ENCODE data around the gene CCZ1B.
"Not testable (repeated sequence)": the region's sequence is repeated elsewhere in the genome, so short reads cannot be mapped to it uniquely, and the experiment has no call there.

Gene CCZ1B

GRCh38 chr7:6826151-6826550 lies at the start of gene CCZ1B:
CCZ1B (minus strand) TSS chr7:6826275; CDS start chr7:6826197, 78 bp downstream.
- DNase-seq = peak; percentile 75

DNA sequence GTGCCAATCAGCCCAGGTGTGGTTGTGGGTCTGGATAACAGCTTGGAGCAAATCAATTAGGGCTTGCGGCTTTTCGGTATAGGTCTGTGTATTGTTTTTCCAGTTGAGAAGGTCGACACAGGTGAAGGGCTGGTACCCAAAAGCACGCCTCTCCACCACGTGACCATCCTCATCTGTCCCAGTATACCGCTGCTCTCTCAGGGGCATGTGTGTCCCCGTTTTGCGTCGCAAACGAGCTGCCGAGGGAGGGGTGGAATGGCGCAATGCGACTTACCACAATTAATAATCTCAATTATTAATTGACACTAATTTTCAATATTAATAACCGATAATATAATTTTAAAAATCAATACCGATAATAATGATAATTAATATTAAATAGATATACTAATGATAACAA lies 48.9 kb upstream of the CCZ1B start:
- not testable (repeated sequence) for DNase-seq

DNA sequence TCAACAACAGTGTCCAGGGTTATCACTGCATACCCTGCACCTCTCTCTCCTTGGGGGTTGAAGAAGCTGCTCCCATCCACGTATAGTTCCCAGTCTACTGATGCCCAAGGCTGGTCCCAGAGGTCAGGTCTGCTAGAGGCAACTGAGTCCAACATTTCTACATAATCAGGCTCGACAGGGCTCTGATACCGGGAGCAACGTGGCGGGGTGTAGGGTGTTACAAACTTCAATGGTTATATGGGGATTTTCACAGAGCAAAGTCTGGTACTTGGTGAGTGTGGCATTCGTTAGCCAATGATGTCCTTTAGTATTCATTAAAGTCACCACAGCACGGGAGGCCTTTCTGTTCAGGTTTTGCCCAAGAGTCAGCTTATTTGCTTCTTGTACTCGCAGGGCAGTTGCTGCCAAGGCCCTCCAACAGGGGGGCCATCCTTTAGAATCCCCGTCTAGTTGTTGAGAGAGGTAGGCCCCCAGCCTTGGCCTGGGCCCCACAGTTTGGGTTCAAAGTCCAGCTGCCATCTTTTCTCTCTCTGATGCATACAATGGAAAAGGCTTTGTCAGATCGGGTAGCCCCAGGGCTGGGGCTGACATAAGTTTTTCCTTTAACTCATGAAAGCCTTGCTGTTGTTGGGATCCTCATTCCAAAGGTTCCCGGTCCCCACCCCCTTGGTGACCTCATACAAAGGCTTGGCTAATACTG lies 46.3 kb upstream of the CCZ1B start:
- not testable (repeated sequence) for DNase-seq

- DNase-seq = not testable (repeated sequence)
These were observed 45.5 kb upstream of the CCZ1B start for GRCh38 chr7:6871421-6872144.

DNA sequence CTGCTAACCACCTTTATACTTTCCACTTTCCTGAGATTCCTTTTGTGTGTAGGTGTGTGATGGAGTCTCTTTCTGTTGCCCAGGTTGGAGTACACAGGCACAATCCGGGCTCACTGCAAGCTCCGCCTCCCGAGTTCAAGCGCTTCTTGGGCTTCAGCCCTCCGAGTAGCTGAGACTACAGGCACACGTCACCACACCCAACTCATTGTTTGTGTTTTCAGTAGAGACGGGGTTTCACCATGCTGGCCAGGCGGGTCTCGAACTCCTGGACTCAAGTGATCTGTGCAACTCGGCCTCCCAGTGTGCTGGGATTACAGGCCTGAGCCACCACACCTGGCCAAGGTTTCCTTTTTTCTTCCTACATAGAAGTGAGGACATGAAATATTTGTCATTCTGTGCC lies 38.7 kb upstream of the CCZ1B start:
- not testable (repeated sequence) for DNase-seq

DNA sequence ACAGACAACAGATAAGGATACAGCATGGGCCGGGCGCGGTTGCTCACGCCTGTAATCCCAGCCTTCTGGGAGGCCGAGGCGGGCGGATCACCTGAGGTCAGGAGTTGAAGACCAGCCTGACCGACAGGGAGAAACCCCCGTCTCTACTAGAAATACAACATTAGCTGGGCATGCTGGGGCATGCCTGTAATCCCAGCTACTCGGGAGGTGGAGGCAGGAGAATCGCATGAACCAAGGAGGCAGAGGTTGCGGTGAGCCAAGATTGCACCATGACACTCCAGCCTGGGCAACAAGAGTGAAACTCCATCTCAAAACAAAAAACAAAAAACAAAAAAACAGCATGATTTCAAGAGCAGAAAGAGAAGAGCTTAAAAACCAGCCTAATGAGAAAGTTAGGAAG lies 38.1 kb upstream of the CCZ1B start:
- not testable (repeated sequence) for DNase-seq

DNA sequence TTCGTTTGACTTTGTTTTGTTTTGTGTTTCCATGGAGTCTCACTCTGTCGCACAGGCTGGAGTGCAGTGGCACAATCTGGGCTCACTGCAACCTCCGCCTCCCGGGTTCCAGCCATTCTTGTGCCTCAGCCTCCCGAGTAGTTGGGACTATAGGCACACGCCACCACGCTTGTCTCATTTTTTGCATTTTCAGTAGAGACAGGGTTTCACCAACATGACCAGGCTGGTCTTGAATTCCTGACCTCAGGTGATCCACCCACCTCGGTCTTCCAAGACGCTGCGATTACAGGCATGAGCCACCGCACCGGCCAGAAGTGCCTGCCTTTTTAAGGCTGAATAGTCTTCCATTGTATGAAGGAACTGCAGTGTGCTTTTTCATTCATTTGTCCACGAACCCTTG lies 36.8 kb upstream of the CCZ1B start:
- not testable (repeated sequence) for DNase-seq

DNA sequence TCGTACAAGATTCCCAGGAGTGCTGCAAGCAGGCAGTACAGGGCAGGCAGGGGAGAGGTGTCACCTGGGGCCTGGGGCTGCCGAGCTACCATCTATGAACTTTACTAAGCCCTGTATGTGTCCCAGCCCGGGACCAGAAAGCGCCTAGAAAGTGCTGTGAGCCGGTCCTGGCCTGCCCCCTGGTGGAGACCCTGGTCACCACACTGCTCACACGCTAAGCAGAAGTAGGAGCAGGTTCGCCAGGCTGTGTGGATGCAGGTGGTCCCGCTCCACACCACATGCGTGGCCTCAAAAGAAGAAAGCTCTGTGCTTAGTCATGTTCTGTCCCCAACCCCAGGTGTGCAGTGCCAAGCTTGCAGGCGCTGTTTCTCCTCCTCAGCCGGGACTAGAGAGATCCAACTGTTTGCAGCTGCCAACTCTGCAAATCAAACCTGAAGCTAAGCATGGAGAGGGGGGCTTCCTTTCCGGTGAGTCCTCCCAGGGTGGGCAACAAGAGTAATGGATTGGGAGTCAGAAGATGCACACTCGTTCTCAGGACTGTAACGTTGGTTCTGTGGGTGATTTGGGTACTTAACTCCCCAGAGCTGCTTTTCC lies 31.7 kb upstream of the CCZ1B start:
- DNase-seq = peak; percentile 43

GRCh38 chr7:6855563-6856131 lies 29.6 kb upstream of the CCZ1B start:
- not testable (repeated sequence) for DNase-seq

DNA sequence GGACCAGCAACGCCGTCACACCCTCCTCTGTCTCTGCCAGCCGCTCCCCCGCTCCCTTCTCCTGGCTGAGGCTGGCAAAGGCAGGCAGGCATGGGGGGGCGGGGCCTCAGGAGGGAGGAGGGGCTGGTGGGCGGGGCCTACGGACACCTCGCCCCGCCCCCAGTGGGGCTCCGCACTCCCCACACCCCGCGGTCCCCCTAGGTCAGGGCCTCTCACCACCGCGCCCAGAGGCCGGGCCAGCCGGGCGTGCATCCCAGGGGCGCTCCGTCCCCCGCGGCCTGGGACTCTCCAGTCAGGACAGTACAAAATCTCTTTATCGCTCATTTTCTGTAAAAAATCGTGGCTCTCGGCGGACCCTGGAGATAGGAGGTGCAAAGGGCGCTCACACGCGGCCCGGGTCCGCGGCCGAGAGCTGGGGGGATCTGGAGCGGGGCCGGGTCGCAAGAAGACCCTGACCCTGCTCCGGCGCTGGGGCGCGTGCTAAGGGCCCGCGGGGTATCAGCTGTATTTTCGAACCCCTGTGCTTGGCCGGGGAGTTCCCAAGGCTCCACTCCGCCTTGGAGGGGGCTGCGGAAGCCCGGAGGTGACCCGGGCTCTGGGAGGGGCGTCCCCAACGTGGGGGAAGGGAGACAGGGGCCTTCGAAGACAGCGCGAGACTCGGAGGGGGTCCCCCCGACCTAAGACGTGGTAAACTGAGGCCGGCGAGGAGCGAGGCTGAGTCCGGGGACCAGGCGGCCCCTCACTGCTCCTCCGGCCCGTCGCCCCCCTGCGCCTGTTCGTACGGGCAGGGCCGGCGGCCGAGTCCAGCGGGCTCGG lies 28.9 kb upstream of the CCZ1B start:
- DNase-seq = not testable (repeated sequence)

DNA sequence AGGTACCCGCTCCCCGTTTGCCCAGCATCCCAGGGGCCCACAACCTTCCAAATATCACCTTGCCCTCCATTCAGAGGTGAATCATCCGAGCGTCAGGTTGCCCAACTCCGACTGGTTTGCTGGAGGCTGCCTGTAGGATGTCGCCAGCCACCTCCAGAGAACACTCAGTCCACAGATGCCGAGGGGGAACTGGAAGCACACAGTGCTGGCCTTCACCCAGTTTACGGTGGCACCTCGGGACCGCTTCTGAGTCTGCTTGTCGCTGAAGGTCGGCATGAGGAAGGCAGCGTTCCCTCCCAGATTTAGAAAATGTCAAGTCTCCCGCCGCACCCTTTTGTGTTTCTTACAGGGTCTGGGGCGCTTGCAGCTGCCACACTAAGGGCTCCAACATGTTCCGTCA lies 27.6 kb upstream of the CCZ1B start:
- not testable (repeated sequence) for DNase-seq

DNA sequence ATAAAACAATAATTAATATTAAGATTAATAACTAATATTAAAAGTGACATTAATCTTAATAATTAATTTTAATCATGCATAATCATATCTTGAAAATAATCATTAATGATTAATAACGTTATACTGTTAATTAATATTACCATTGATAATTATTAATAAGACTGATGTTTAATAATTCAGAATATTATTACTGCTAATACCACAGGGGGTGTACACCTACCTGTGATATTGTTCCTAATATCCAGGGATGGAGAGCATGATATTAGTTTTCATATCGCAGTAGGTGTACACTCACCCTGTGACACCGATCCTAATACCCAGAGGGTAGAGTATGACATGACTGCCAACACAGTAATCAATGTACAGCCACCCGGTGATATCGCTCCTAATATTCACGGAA lies 23.1 kb upstream of the CCZ1B start:
- not testable (repeated sequence) for DNase-seq

DNA sequence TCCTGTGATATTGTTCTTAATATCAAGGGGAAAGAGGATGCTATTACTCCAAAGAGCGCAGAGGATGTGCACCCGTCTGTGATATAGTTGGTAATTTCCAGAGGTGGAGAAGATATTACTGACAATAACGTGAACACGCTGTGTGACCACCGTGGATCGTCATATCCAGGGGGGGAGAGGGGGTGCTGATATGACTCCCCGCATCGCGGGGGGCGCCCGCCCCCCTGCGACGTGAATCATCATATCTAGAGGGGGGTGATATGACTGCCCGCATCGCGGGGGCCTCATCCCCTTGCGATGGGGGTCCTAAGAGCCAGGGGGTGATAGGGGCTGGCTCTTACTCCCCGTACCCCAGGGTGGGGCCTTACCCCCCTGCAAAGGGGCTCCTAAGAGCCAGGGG lies 21.7 kb upstream of the CCZ1B start:
- DNase-seq = not testable (repeated sequence)

- not testable (repeated sequence) for DNase-seq
These were observed 19.9 kb upstream of the CCZ1B start for GRCh38 chr7:6845971-6846449.

DNA sequence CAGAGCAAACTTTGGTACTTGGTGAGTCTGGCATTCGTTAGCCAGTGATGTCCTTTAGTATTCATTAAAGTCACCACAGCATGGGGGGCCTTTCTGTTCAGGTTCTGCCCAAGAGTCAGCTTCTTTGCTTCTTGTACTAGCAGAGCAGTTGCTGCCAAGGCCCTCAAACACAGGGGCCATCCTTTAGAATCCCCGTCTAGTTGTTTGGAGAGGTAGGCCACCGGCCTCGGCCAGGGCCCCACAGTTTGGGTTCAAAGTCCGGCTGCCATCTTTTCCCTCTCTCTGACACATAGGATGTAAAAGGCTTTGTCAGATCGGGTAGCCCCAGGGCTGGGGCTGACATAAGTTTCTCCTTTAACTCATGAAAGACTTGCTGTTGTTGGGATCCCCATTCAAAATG lies 17.6 kb upstream of the CCZ1B start:
- not testable (repeated sequence) for DNase-seq

- not testable (repeated sequence) for DNase-seq
These were observed 17.0 kb upstream of the CCZ1B start for GRCh38 chr7:6843092-6843491.

DNA sequence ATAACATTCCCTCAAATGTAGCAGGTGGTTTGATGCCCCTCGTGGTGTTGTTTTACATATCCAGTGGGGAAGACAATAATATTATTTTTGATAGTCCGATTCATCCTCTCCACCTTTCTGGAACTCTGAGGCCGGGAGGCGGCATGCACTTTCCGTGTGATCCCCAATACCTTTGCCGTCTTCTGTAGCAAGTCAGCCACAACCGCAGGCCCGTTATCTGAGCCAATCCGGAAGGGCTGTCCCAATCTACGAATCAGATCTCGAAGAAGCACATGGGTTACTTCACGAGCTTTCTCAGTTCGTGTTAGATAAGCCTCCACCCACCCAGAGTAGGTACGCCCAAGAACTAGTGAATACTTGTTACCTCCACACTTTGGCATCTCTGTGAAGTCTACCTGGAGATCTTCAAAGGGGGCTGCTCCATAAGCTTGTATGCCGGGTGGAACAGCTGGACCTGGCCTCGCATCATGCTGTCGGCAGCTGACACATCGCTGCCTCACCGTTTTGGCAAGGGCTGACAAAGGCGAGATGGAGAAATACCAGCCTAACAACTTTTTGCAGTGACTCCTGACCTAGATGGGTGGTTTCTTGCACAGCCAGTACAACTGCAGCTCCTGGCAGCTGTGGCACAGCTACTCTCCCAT lies 16.3 kb upstream of the CCZ1B start:
- DNase-seq = not testable (repeated sequence)

- not testable (repeated sequence) for DNase-seq
These were observed 11.0 kb upstream of the CCZ1B start for GRCh38 chr7:6837081-6837480.

GRCh38 chr7:6835521-6835920 lies 9.4 kb upstream of the CCZ1B start:
- DNase-seq = not testable (repeated sequence)

- no peak for DNase-seq
These were observed 7.6 kb upstream of the CCZ1B start for GRCh38 chr7:6833636-6834035.

DNA sequence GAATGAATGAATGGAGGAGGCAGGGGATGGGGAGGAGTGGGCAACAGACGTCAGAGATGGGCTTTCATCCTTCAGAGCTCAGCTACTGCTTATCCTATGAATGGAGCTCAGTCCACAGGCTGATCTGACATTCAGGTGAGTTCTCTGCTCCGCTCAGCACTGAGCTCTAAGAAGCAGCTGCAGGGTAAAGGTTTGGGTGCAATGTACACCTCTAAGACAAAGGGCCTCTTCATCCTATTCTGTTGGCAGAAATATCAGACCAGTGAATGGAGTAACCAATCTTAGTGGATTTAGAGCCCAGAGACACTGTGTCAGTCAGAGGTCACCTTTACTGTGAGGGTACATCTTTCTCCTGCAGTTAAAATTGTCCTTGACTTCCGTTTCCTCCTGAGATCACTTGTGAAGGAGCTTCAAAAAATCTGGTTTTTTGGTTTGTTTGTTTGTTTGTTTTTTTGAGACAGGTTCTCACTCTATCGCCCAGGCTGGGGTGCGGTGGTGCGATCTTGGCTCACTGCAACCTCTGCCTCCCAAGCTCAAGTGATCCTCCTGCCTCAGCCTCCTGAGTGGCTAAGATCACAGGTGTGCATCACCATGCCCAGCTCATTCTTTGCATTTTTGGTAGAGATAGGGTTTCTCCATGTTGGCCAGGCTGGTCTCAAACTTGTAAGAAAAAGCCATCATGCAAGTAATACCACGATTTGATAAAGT lies 5.1 kb upstream of the CCZ1B start:
- no peak for DNase-seq

Measured in MV-4-11 (cell line).